Keratinocyte (primary cell): Measurements from ENCODE around the gene SLC12A3. TPM values are rescaled to one million over a fixed set of nuclear protein-coding genes. Genes with fewer than 3 reads are reported as not detected.

ENCODE experiments used
- DNase-seq: peaks from one replicate; pipeline ENCODE4 v3.0.0-alpha.2; 2011; ENCODE audit warnings: low read depth, missing footprints, low spot score
- FAIRE-seq: peaks from 2 replicates; lab custom pipeline; 2011; peaks lifted over from hg19 to GRCh38; lab: Jason Lieb, UNC
- H2AFZ ChIP-seq: 2 replicates; pipeline ENCODE4 v1.6.0; 2012; ENCODE audit warnings: low read length, control low read depth, inconsistent platforms; ENCODE audit not compliant: control insufficient read depth
- H3K27ac ChIP-seq: 2 replicates; pipeline ENCODE4 v1.5.1; 2011; ENCODE audit warnings: low read length; ENCODE audit not compliant: control insufficient read depth, insufficient read depth
- H3K27me3 ChIP-seq: 3 replicates; pipeline ENCODE4 v1.6.0; 2011; ENCODE audit warnings: low read length; ENCODE audit not compliant: control insufficient read depth, insufficient read depth; ENCODE audit errors: extremely low read depth
- H3K36me3 ChIP-seq, 2 experiments: 2 replicates in 1 of 2; 3 replicates in 1 of 2; pipeline ENCODE4 v1.5.1; 2011; ENCODE audit warnings: low read length in 2 of 2, mild to moderate bottlenecking in 1 of 2; ENCODE audit not compliant: control insufficient read depth in 2 of 2, insufficient read depth in 2 of 2; ENCODE audit errors: extremely low read depth in 1 of 2
- H3K4me1 ChIP-seq: 3 replicates; pipeline ENCODE4 v1.5.1; 2011; ENCODE audit warnings: low read length; ENCODE audit not compliant: control insufficient read depth, insufficient read depth; ENCODE audit errors: extremely low read depth
- H3K4me2 ChIP-seq: 3 replicates; pipeline ENCODE4 v1.6.0; 2011; ENCODE audit warnings: low read depth, low read length; ENCODE audit not compliant: control insufficient read depth, insufficient read depth; ENCODE audit errors: extremely low read depth
- H3K4me3 ChIP-seq, 3 experiments: fragments of 200-600 bp in 1 of 3; sonication (generic) in 1 of 3; 2 replicates in 2 of 3; 3 replicates in 1 of 3; pipeline ENCODE4 v1.5.1; 2011 to 2016; ENCODE audit warnings: low read length in 3 of 3, mild to moderate bottlenecking in 3 of 3, control low read depth in 2 of 3, inconsistent platforms in 1 of 3, low read depth in 1 of 3, mixed read lengths in 1 of 3, mixed run types in 1 of 3, moderate library complexity in 1 of 3; ENCODE audit not compliant: control insufficient read depth in 2 of 3, insufficient read depth in 2 of 3; ENCODE audit errors: extremely low read depth in 1 of 3
- H3K79me2 ChIP-seq: 2 replicates; pipeline ENCODE4 v1.6.0; 2012; ENCODE audit warnings: low read length; ENCODE audit not compliant: control insufficient read depth, insufficient read depth
- H3K9ac ChIP-seq: 3 replicates; pipeline ENCODE4 v1.6.0; 2011; ENCODE audit warnings: low read length; ENCODE audit not compliant: control insufficient read depth, insufficient read depth; ENCODE audit errors: extremely low read depth
- H3K9me1 ChIP-seq: 3 replicates; pipeline ENCODE4 v1.6.0; 2011; ENCODE audit warnings: low read length; ENCODE audit not compliant: control insufficient read depth, insufficient read depth; ENCODE audit errors: extremely low read depth
- H3K9me3 ChIP-seq: 2 replicates; pipeline ENCODE4 v1.5.1; 2012; ENCODE audit warnings: low read depth, low read length; ENCODE audit not compliant: control insufficient read depth
- H4K20me1 ChIP-seq: 3 replicates; pipeline ENCODE4 v1.6.0; 2011; ENCODE audit warnings: low read length; ENCODE audit not compliant: control insufficient read depth, insufficient read depth; ENCODE audit errors: extremely low read depth
- EZH2 ChIP-seq: IDR thresholded peaks from one replicate; pipeline ENCODE4 v1.6.1; 2012; ENCODE audit warnings: inconsistent platforms, mild to moderate bottlenecking, low read length, moderate library complexity
- dilution Hi-C: fragments of 300-500 bp; cut with MboI; formaldehyde crosslinking; loops from one replicate; pipeline ENCODE4 v1.7.0; 2020; ENCODE audit warnings: low sequenced_read_pairs; ENCODE audit not compliant: extremely low pct_ligation_motif_present
- polyA plus RNA-seq, 5 experiments: library from polyadenylated mRNA; depleted of rRNA in 3 of 5; stranded (reverse) in 3 of 5; stranded (forward) in 1 of 5; unstranded in 1 of 5; fragments of >200 nt; gene quantifications; 1 replicate in 1 of 5; 2 replicates in 3 of 5; 3 replicates in 1 of 5; pipeline versions ENCODE4 v1.2.1 to v1.2.3, GENCODE V29; 2011 to 2012; ENCODE audit warnings: missing spikeins in 2 of 5, low read depth in 1 of 5, low replicate concordance in 1 of 5
- TF ChIP-seq, protein P1 (sequence below), 3 experiments: IDR thresholded peaks in 1 of 3; conservative IDR thresholded peaks in 1 of 3; optimal IDR thresholded peaks in 1 of 3; 2 replicates in 2 of 3; 3 replicates in 1 of 3; pipeline versions ENCODE3 to v1.5.1; 2011; ENCODE audit warnings: low read length in 3 of 3, mild to moderate bottlenecking in 3 of 3, moderate library complexity in 2 of 3, control low read depth in 1 of 3, inconsistent platforms in 1 of 3; ENCODE audit not compliant: insufficient read depth in 2 of 3; ENCODE audit errors: extremely low read depth in 1 of 3

Gene SLC12A3
- polyA plus RNA-seq, 1 donor (not counting 4 experiments of a cell fraction or from before 2014, with no cell fraction given), result not detected

DNA sequence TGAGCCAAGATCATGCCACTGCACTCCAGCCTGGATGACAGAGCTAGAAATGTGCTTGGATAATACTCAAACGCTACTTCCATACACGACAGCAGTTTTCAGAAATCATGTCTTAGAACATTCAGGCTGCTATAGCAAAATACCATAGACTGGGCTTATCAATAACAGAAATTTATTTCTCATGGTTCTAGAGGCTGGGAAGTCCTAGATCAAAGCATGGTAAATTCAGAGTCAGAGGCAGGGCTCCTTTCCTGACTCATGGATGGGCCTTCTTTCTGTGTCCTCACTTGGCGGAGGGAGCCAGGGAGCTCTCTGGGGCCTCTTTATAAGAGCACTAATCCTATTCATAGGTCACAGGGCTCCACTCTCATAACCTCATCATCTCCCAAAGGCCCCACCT, 42.4 kb downstream of the SLC12A3 start:
- dilution Hi-C loops, result no loop called here

DNA sequence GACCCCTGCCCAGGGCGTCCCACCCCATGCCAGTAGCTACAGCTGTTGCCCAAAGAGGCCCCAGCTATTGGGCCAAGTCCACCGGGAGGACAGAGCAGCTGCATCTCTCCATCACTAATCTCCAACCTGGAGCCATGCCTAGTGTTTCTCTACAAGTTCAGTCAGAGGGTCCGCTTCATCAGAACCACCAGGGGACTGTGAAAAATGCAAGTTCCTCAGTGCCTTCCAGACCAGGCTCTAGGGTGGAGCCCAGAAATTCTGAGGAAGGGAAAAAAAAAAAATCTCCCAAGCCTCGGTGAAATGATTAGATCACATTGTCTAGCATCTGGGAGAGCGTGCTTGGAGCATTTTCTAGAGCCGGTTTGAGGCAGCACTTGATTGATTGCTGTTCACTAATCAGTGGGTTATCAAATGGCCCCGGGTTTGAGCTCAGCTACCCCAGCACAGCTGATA, 44.5 kb downstream of the SLC12A3 start:
- Histone ChIP-seq H3K4me2 (no peak overlapping the region), H3K27ac (peak overlapping the region; percentile 52), H3K79me2 (no peaks in the 10 kb centered on the region), H3K9ac (no peak overlapping the region), H3K9me1 (no peaks in the 10 kb centered on the region), H3K36me3 (no peaks in the 10 kb centered on the region), H4K20me1 (no peaks in the 10 kb centered on the region), H3K9me3 (no peaks in the 10 kb centered on the region), H3K4me1 (peaks cover 52% of the 10 kb centered on the region), H2AFZ (no peak overlapping the region), H3K4me3 (no peak overlapping the region), H3K27me3 (no peaks in the 10 kb centered on the region)
- TF ChIP-seq EZH2, result no peak
- TF ChIP-seq, protein P1, sequence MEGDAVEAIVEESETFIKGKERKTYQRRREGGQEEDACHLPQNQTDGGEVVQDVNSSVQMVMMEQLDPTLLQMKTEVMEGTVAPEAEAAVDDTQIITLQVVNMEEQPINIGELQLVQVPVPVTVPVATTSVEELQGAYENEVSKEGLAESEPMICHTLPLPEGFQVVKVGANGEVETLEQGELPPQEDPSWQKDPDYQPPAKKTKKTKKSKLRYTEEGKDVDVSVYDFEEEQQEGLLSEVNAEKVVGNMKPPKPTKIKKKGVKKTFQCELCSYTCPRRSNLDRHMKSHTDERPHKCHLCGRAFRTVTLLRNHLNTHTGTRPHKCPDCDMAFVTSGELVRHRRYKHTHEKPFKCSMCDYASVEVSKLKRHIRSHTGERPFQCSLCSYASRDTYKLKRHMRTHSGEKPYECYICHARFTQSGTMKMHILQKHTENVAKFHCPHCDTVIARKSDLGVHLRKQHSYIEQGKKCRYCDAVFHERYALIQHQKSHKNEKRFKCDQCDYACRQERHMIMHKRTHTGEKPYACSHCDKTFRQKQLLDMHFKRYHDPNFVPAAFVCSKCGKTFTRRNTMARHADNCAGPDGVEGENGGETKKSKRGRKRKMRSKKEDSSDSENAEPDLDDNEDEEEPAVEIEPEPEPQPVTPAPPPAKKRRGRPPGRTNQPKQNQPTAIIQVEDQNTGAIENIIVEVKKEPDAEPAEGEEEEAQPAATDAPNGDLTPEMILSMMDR (optimal IDR thresholded peaks at IDR 0.05 in 1 of 3, IDR thresholded peaks at IDR 0.05 in 1 of 3, conservative IDR thresholded peaks at IDR 0.05 in 1 of 3; ENCODE audit: extremely low read depth in 1 of 3, insufficient read depth in 2 of 3, low read length in 3 of 3), result no peak
- no peak for FAIRE-seq
- dilution Hi-C loops, result no loop called here
- DNase-seq, result no peak

More for the DNA sequence above, 42.4 kb downstream of the SLC12A3 start:
- H3K27me3 ChIP-seq, result peaks cover under 1% of the 10 kb centered on the region
- no peak for FAIRE-seq
- H3K27ac ChIP-seq, result no peak overlapping the region
- no peak overlapping the region for H3K9ac ChIP-seq
- no peaks in the 10 kb centered on the region for H3K36me3 ChIP-seq
- H2AFZ ChIP-seq, result no peak overlapping the region
- no peaks in the 10 kb centered on the region for H3K9me3 ChIP-seq
- no peaks in the 10 kb centered on the region for H3K9me1 ChIP-seq
- peaks cover 39% of the 10 kb centered on the region for H3K4me1 ChIP-seq
- DNase-seq, result no peak
- no peaks in the 10 kb centered on the region for H3K79me2 ChIP-seq
- no peaks in the 10 kb centered on the region for H4K20me1 ChIP-seq
- TF ChIP-seq, protein P1 (optimal IDR thresholded peaks at IDR 0.05 in 1 of 3, IDR thresholded peaks at IDR 0.05 in 1 of 3, conservative IDR thresholded peaks at IDR 0.05 in 1 of 3; ENCODE audit: extremely low read depth in 1 of 3, insufficient read depth in 2 of 3, low read length in 3 of 3), result no peak
- no peak for TF ChIP-seq EZH2
- H3K4me2 ChIP-seq, result no peak overlapping the region
- H3K4me3 ChIP-seq, result no peak overlapping the region
